Measurements from ENCODE around the gene ECHS1.
"Not testable (repeated sequence)": the region's sequence is repeated elsewhere in the genome, so short reads cannot be mapped to it uniquely, and the experiment has no call there.

The ECHS1 gene

GRCh38 chr10:133376183-133376582 is 3.0 kb upstream of the ECHS1 start:
- H3K9ac ChIP-seq (ENCODE audit: low read length); H3K4me1 ChIP-seq (ENCODE audit: control insufficient read depth, insufficient read depth, low read length); H3K9me3 ChIP-seq (ENCODE audit: control insufficient read depth, insufficient read depth, low read depth, low read length); H3K36me3 ChIP-seq (ENCODE audit: control insufficient read depth, insufficient read depth, low read length); H3K27ac ChIP-seq (ENCODE audit: low read depth, low read length); H3K4me3 ChIP-seq (ENCODE audit: low read depth, low read length): not testable (repeated sequence)
- H3K27me3 ChIP-seq (ENCODE audit: control insufficient read depth, insufficient read depth, low read length), result peaks cover 68% of the 10 kb centered on the region

- Histone ChIP-seq H3K9me3 (ENCODE audit: control insufficient read depth, insufficient read depth, low read depth, low read length) (no peaks in the 10 kb centered on the region), H3K4me3 (ENCODE audit: low read depth, low read length) (no peak overlapping the region), H3K9ac (ENCODE audit: low read length) (no peak overlapping the region), H3K4me1 (ENCODE audit: control insufficient read depth, insufficient read depth, low read length) (no peaks in the 10 kb centered on the region), H3K36me3 (ENCODE audit: control insufficient read depth, insufficient read depth, low read length) (peaks cover 7% of the 10 kb centered on the region), H3K27ac (ENCODE audit: low read depth, low read length) (no peak overlapping the region), H3K27me3 (ENCODE audit: control insufficient read depth, insufficient read depth, low read length) (peaks cover 63% of the 10 kb centered on the region)
Observed at GRCh38 chr10:133375357-133376115, 2.4 kb upstream of the ECHS1 start.

DNA sequence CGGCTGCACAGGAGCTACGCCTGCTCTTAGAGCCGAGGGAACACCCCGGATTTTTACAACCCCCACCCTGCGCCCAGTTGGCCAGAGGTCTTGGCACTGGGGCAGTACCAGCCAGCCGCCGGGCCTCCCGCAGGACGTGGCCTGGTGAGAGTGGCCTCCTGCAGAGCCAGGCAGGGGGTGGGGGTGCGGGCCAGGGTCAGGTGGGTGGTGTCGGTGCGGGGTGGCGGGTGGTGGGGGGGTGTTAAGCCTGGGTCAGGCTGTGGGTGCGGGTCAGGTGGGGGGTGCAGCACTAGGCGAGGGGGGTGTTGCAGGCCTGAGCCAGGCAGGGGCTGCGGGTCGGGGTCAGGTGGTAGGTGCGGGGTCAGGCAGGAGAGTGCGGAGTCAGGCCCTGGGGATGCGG is 647 bp downstream of the ECHS1 start:
- H3K9ac ChIP-seq (ENCODE audit: low read length), result no peak overlapping the region
- no peaks in the 10 kb centered on the region for H3K9me3 ChIP-seq (ENCODE audit: control insufficient read depth, insufficient read depth, low read depth, low read length)
- H3K4me3 ChIP-seq (ENCODE audit: low read depth, low read length), result peak overlapping the region; percentile 26; the same call in 1 of the 2 replicates
- H3K27ac ChIP-seq (ENCODE audit: low read depth, low read length), result no peak overlapping the region
- H3K4me1 ChIP-seq (ENCODE audit: control insufficient read depth, insufficient read depth, low read length), result no peaks in the 10 kb centered on the region
- peaks cover 37% of the 10 kb centered on the region for H3K27me3 ChIP-seq (ENCODE audit: control insufficient read depth, insufficient read depth, low read length)
- peaks cover 33% of the 10 kb centered on the region for H3K36me3 ChIP-seq (ENCODE audit: control insufficient read depth, insufficient read depth, low read length)

DNA sequence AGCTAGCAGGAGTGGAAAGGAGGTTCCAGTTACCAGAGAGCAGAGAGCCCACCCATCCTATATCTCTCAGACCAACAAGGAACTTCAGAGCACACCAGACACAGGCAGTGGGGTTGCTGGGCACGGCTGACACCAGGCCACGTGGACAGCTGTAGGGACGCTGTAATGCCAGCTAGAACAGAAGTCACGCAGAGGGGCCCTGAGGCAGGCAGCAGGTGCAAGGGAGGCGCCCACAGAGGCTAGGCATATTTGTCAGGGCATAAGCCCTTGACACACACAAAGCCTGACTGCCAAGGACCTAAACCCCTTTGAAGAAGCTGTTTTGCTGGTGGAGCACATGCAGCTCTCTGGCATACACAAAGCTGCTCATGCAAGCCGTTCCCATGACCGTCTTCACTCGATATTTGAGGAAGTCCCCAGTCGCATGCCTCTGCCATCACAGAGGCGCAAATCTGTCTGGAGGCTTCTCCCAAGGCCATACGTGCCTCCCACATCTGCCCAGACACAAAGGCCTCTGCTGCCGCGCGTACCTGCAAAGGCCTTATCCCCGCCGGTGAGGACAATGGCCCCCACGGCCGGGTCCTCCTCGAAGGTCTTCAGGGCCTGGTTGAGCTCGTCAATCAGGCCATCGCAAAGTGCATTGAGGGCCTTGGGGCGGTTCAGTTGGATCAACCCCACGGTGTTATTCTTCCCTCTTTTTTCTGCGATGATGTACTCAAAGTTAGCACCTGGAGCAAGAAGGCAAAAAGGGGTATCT is 2.9 kb downstream of the ECHS1 start:
- Histone ChIP-seq H3K27me3 (ENCODE audit: control insufficient read depth, insufficient read depth, low read length) (peaks cover 15% of the 10 kb centered on the region), H3K4me3 (ENCODE audit: low read depth, low read length) (no peak overlapping the region), H3K9me3 (ENCODE audit: control insufficient read depth, insufficient read depth, low read depth, low read length) (no peaks in the 10 kb centered on the region), H3K4me1 (ENCODE audit: control insufficient read depth, insufficient read depth, low read length) (no peaks in the 10 kb centered on the region), H3K36me3 (ENCODE audit: control insufficient read depth, insufficient read depth, low read length) (peaks cover 50% of the 10 kb centered on the region), H3K9ac (ENCODE audit: low read length) (no peak overlapping the region), H3K27ac (ENCODE audit: low read depth, low read length) (no peak overlapping the region)

DNA sequence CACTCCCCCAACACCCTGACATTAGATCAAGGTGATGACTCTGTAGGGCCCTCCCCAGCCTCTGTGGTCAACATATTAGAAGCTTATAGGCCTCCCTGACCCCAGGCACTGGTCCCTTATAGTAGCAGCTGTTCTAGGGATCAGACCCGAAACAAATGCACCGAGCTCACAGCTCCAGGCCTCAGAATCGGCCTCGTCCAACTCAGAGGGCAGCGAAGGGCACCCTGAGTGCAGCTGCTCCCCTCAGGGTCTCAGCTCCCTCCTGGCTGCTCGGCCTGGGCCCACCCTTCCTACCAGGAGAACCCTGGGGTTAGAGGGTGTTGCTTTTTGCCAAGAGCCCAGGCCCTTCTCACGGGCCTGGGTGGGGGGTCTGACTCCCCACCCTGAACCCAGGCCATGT is 5.0 kb downstream of the ECHS1 start:
- Histone ChIP-seq H3K9ac (ENCODE audit: low read length) (no peak overlapping the region), H3K4me1 (ENCODE audit: control insufficient read depth, insufficient read depth, low read length) (no peaks in the 10 kb centered on the region), H3K36me3 (ENCODE audit: control insufficient read depth, insufficient read depth, low read length) (peaks cover 65% of the 10 kb centered on the region), H3K27me3 (ENCODE audit: control insufficient read depth, insufficient read depth, low read length) (no peaks in the 10 kb centered on the region), H3K9me3 (ENCODE audit: control insufficient read depth, insufficient read depth, low read depth, low read length) (no peaks in the 10 kb centered on the region), H3K4me3 (ENCODE audit: low read depth, low read length) (no peak overlapping the region), H3K27ac (ENCODE audit: low read depth, low read length) (no peak overlapping the region)

GRCh38 chr10:133367461-133367860 is 5.7 kb downstream of the ECHS1 start:
- peaks cover 72% of the 10 kb centered on the region for H3K36me3 ChIP-seq (ENCODE audit: control insufficient read depth, insufficient read depth, low read length)
- H3K9ac ChIP-seq (ENCODE audit: low read length); H3K9me3 ChIP-seq (ENCODE audit: control insufficient read depth, insufficient read depth, low read depth, low read length); H3K27me3 ChIP-seq (ENCODE audit: control insufficient read depth, insufficient read depth, low read length); H3K4me3 ChIP-seq (ENCODE audit: low read depth, low read length); H3K4me1 ChIP-seq (ENCODE audit: control insufficient read depth, insufficient read depth, low read length); H3K27ac ChIP-seq (ENCODE audit: low read depth, low read length): not testable (repeated sequence)

- Histone ChIP-seq H3K4me3 (ENCODE audit: low read depth, low read length) (no peak overlapping the region), H3K36me3 (ENCODE audit: control insufficient read depth, insufficient read depth, low read length) (peaks cover 79% of the 10 kb centered on the region), H3K4me1 (ENCODE audit: control insufficient read depth, insufficient read depth, low read length) (no peaks in the 10 kb centered on the region), H3K9ac (ENCODE audit: low read length) (no peak overlapping the region), H3K27me3 (ENCODE audit: control insufficient read depth, insufficient read depth, low read length) (no peaks in the 10 kb centered on the region), H3K9me3 (ENCODE audit: control insufficient read depth, insufficient read depth, low read depth, low read length) (no peaks in the 10 kb centered on the region), H3K27ac (ENCODE audit: low read depth, low read length) (no peak overlapping the region)
Observed at GRCh38 chr10:133366751-133367150, 6.4 kb downstream of the ECHS1 start.

- Histone ChIP-seq H3K36me3 (ENCODE audit: control insufficient read depth, insufficient read depth, low read length) (peaks cover 77% of the 10 kb centered on the region), H3K27me3 (ENCODE audit: control insufficient read depth, insufficient read depth, low read length) (no peaks in the 10 kb centered on the region), H3K9ac (ENCODE audit: low read length) (no peak overlapping the region), H3K4me1 (ENCODE audit: control insufficient read depth, insufficient read depth, low read length) (no peaks in the 10 kb centered on the region), H3K4me3 (ENCODE audit: low read depth, low read length) (no peak overlapping the region), H3K27ac (ENCODE audit: low read depth, low read length) (no peak overlapping the region), H3K9me3 (ENCODE audit: control insufficient read depth, insufficient read depth, low read depth, low read length) (no peaks in the 10 kb centered on the region)
Observed at GRCh38 chr10:133366130-133366478, 7.0 kb downstream of the ECHS1 start.

- no peaks in the 10 kb centered on the region for H3K9me3 ChIP-seq (ENCODE audit: control insufficient read depth, insufficient read depth, low read depth, low read length)
- no peaks in the 10 kb centered on the region for H3K4me1 ChIP-seq (ENCODE audit: control insufficient read depth, insufficient read depth, low read length)
- no peak overlapping the region for H3K9ac ChIP-seq (ENCODE audit: low read length)
- no peak overlapping the region for H3K27ac ChIP-seq (ENCODE audit: low read depth, low read length)
- peaks cover 2% of the 10 kb centered on the region; the same call in 1 of the 2 replicates for H3K27me3 ChIP-seq (ENCODE audit: control insufficient read depth, insufficient read depth, low read length)
- H3K36me3 ChIP-seq (ENCODE audit: control insufficient read depth, insufficient read depth, low read length), result peaks cover 75% of the 10 kb centered on the region
- no peak overlapping the region for H3K4me3 ChIP-seq (ENCODE audit: low read depth, low read length)
Observed at GRCh38 chr10:133365461-133366129, 7.6 kb downstream of the ECHS1 start.

GRCh38 chr10:133364645-133365431 is 8.3 kb downstream of the ECHS1 start:
- no peak overlapping the region for H3K4me3 ChIP-seq (ENCODE audit: low read depth, low read length)
- H3K9me3 ChIP-seq (ENCODE audit: control insufficient read depth, insufficient read depth, low read depth, low read length), result no peaks in the 10 kb centered on the region
- H3K27ac ChIP-seq (ENCODE audit: low read depth, low read length), result no peak overlapping the region
- no peaks in the 10 kb centered on the region for H3K4me1 ChIP-seq (ENCODE audit: control insufficient read depth, insufficient read depth, low read length)
- H3K9ac ChIP-seq (ENCODE audit: low read length), result no peak overlapping the region
- H3K27me3 ChIP-seq (ENCODE audit: control insufficient read depth, insufficient read depth, low read length), result peaks cover 10% of the 10 kb centered on the region; the same call in 1 of the 2 replicates
- peaks cover 68% of the 10 kb centered on the region for H3K36me3 ChIP-seq (ENCODE audit: control insufficient read depth, insufficient read depth, low read length)
